ENCODE results near the gene GRPEL1.

- TF ChIP-seq ZNF565 (CRISPR knock-in tag; conservative IDR thresholded peaks at IDR 0.05; ENCODE audit: low read depth) (no peak), ZFP3 (CRISPR knock-in tag; IDR thresholded peaks at IDR 0.05) (no peak), OSR1 (CRISPR knock-in tag; IDR thresholded peaks at IDR 0.05) (no peak), ZNF8 (CRISPR knock-in tag; IDR thresholded peaks at IDR 0.05) (no peak), BACH2 (CRISPR knock-in tag; IDR thresholded peaks at IDR 0.05; ENCODE audit: borderline replicate concordance) (no peak), SNAI2 (CRISPR knock-in tag; IDR thresholded peaks at IDR 0.05) (no peak), TOX (CRISPR knock-in tag; IDR thresholded peaks at IDR 0.05; ENCODE audit: borderline replicate concordance) (no peak), TSHZ2 (CRISPR knock-in tag; IDR thresholded peaks at IDR 0.05) (no peak), TCF4 (CRISPR knock-in tag; IDR thresholded peaks at IDR 0.05; ENCODE audit: borderline replicate concordance) (no peak), CREB5 (CRISPR knock-in tag; IDR thresholded peaks at IDR 0.05; ENCODE audit: low read depth) (no peak), ZFP30 (CRISPR knock-in tag; IDR thresholded peaks at IDR 0.05) (no peak), RARB (CRISPR knock-in tag; IDR thresholded peaks at IDR 0.05) (no peak)
Observed at GRCh38 chr4:7021930-7022664, 45.8 kb downstream of the GRPEL1 start.

Data from SK-N-SH treated with all-trans-retinoic acid at 6 μM for 48 hours (cell line).